GM23338 (cell line): Measurements from ENCODE around the gene NACA2. TPM values are rescaled to one million over a fixed set of nuclear protein-coding genes. Genes with fewer than 3 reads are reported as not detected.
"Not testable (repeated sequence)": the region's sequence is repeated elsewhere in the genome, so short reads cannot be mapped to it uniquely, and the experiment has no call there.

Experiments
- ATAC-seq: fragments of 200-7000 bp; cut with Tn5 transposase; 3 replicates; pipeline ENCODE4 v1.9.1; 2020
- DNase-seq: peaks from one replicate; pipeline ENCODE4 v3.0.0-alpha.2; 2015; ENCODE audit warnings: low spot score
- H2AFZ ChIP-seq: fragments of 200-600 bp; sonication (generic); 2 replicates; pipeline ENCODE4 v1.8.0; 2016; ENCODE audit warnings: antibody characterized with exemption, mild to moderate bottlenecking, moderate library complexity
- H3F3A ChIP-seq: fragments of 200-600 bp; sonication (generic); replicated peaks from 2 replicates; pipeline ENCODE4 v1.8.0; 2017; ENCODE audit warnings: antibody characterized with exemption, mixed run types, low read depth
- H3K27ac ChIP-seq: fragments of 200-600 bp; sonication (generic); 2 replicates; pipeline ENCODE4 v1.6.1; 2016; ENCODE audit warnings: low read depth
- H3K27me3 ChIP-seq: fragments of 200-600 bp; sonication (generic); 2 replicates; pipeline ENCODE4 v1.8.0; 2016; ENCODE audit warnings: mild to moderate bottlenecking, mixed run types, moderate library complexity; ENCODE audit not compliant: insufficient read depth
- H3K36me3 ChIP-seq: fragments of 200-600 bp; sonication (generic); 2 replicates; pipeline ENCODE4 v1.8.0; 2016; ENCODE audit warnings: mild to moderate bottlenecking; ENCODE audit not compliant: insufficient read depth
- H3K4me1 ChIP-seq: fragments of 200-600 bp; sonication (generic); 2 replicates; pipeline ENCODE4 v1.8.0; 2016; ENCODE audit warnings: mild to moderate bottlenecking, moderate library complexity; ENCODE audit not compliant: insufficient read depth
- H3K4me2 ChIP-seq: fragments of 200-600 bp; sonication (generic); 2 replicates; pipeline ENCODE4 v1.7.1; 2017; ENCODE audit warnings: mixed run types
- H3K4me3 ChIP-seq: fragments of 200-600 bp; sonication (generic); 2 replicates; pipeline ENCODE4 v1.6.1; 2016; ENCODE audit warnings: mixed run types
- H3K79me2 ChIP-seq: fragments of 200-600 bp; sonication (generic); replicated peaks from 2 replicates; pipeline ENCODE4 v1.8.0; 2017; ENCODE audit warnings: mild to moderate bottlenecking; ENCODE audit not compliant: insufficient read depth
- H3K9me2 ChIP-seq: fragments of 200-600 bp; sonication (generic); 2 replicates; pipeline ENCODE4 v1.8.0; 2017; ENCODE audit not compliant: insufficient read depth
- H4K20me1 ChIP-seq: fragments of 200-600 bp; sonication (generic); replicated peaks from 2 replicates; pipeline ENCODE4 v1.8.0; 2017; ENCODE audit warnings: mild to moderate bottlenecking; ENCODE audit not compliant: insufficient read depth
- H3K27ac Mint-ChIP-seq: 2 replicates; pipeline ENCODE4 v1.8.0; 2020; ENCODE audit warnings: inconsistent platforms, mild to moderate bottlenecking, moderate library complexity, mixed read lengths
- H3K27me3 Mint-ChIP-seq: 3 replicates; pipeline ENCODE4 v1.8.0; 2022; ENCODE audit warnings: low read depth, mild to moderate bottlenecking, moderate library complexity, mixed read lengths, inconsistent platforms; ENCODE audit not compliant: insufficient read depth, poor library complexity
- H3K36me3 Mint-ChIP-seq: 3 replicates; pipeline ENCODE4 v1.8.0; 2021; ENCODE audit warnings: low read depth, mild to moderate bottlenecking, inconsistent platforms, moderate library complexity, mixed read lengths
- H3K4me1 Mint-ChIP-seq: 3 replicates; pipeline ENCODE4 v1.8.0; 2020; ENCODE audit warnings: mild to moderate bottlenecking, inconsistent platforms, mixed read lengths
- H3K4me3 Mint-ChIP-seq: 3 replicates; pipeline ENCODE4 v1.8.0; 2021; ENCODE audit warnings: moderate library complexity, mild to moderate bottlenecking, inconsistent platforms, mixed read lengths
- H3K9me3 Mint-ChIP-seq: 3 replicates; pipeline ENCODE4 v1.8.0; 2020; ENCODE audit warnings: moderate library complexity, mild to moderate bottlenecking, inconsistent platforms, mixed read lengths
- CREB1 ChIP-seq: fragments of 250-450 bp; sonication (Bioruptor Pico); IDR thresholded peaks from 2 replicates; pipeline ENCODE4 v1.5.0; 2020; ENCODE audit warnings: low read depth, mild to moderate bottlenecking, moderate library complexity
- EZH2phosphoT487 ChIP-seq: fragments of 200-600 bp; sonication (generic); IDR thresholded peaks from one replicate; pipeline ENCODE4 v1.8.1; 2018; ENCODE audit warnings: antibody characterized with exemption; ENCODE audit not compliant: unreplicated experiment
- JUNB ChIP-seq: IDR thresholded peaks from one replicate; pipeline ENCODE4 v1.6.1; 2016; ENCODE audit warnings: antibody characterized with exemption; ENCODE audit not compliant: unreplicated experiment
- polyA plus RNA-seq: library from polyadenylated mRNA; unstranded; fragments of >200 nt; fragmentation: Nextera tagmentation; extraction: Ambion mirVana; gene quantifications from 2 replicates; pipeline ENCODE4 v1.2.1, GENCODE V29; 2016
- total RNA-seq: library from RNA; depleted of rRNA; stranded (reverse); fragments of >200 nt; shearing (Covaris generic); gene quantifications from 2 replicates; pipeline ENCODE4 v1.2.3, GENCODE V29; 2014
- TF ChIP-seq, protein P1 (sequence below): IDR thresholded peaks from one replicate; pipeline ENCODE4 v1.6.1; 2018; ENCODE audit warnings: antibody characterized with exemption; ENCODE audit not compliant: unreplicated experiment
- TF ChIP-seq, protein P2 (sequence below): fragments of 250-450 bp; sonication (Bioruptor Pico); IDR thresholded peaks from 2 replicates; pipeline ENCODE4 v1.5.0; 2020; ENCODE audit warnings: mild to moderate bottlenecking, moderate library complexity

The NACA2 gene
- total and polyA plus RNA-seq, 2 experiments from 2014 or later: 0.65 TPM; not detected in 1

DNA sequence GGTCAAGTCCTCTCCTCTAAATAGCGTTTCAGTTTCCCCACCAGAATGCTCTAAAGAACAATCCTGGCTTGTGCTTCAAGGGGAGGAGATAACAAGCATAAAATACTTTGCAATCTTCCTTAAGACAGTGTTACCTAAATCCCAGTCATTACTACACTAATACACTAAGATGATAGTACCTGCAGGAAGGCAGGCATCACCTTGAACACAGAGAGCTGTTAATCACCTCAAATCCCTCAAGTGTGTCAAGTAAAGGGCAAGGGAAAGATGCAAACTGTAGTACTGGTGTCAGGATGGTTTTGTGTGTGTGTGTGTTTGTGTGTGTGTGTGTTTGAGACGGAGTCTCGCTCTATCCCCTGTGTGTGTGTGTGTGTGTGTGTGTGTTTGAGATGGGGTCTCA is 36.8 kb downstream of the NACA2 start (continued):
- TF ChIP-seq, protein P1, sequence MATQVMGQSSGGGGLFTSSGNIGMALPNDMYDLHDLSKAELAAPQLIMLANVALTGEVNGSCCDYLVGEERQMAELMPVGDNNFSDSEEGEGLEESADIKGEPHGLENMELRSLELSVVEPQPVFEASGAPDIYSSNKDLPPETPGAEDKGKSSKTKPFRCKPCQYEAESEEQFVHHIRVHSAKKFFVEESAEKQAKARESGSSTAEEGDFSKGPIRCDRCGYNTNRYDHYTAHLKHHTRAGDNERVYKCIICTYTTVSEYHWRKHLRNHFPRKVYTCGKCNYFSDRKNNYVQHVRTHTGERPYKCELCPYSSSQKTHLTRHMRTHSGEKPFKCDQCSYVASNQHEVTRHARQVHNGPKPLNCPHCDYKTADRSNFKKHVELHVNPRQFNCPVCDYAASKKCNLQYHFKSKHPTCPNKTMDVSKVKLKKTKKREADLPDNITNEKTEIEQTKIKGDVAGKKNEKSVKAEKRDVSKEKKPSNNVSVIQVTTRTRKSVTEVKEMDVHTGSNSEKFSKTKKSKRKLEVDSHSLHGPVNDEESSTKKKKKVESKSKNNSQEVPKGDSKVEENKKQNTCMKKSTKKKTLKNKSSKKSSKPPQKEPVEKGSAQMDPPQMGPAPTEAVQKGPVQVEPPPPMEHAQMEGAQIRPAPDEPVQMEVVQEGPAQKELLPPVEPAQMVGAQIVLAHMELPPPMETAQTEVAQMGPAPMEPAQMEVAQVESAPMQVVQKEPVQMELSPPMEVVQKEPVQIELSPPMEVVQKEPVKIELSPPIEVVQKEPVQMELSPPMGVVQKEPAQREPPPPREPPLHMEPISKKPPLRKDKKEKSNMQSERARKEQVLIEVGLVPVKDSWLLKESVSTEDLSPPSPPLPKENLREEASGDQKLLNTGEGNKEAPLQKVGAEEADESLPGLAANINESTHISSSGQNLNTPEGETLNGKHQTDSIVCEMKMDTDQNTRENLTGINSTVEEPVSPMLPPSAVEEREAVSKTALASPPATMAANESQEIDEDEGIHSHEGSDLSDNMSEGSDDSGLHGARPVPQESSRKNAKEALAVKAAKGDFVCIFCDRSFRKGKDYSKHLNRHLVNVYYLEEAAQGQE: no peak
- TF ChIP-seq JUNB (no peak), EZH2phosphoT487 (no peak), CREB1 (CRISPR knock-in tag) (no peak)
- TF ChIP-seq, protein P2, sequence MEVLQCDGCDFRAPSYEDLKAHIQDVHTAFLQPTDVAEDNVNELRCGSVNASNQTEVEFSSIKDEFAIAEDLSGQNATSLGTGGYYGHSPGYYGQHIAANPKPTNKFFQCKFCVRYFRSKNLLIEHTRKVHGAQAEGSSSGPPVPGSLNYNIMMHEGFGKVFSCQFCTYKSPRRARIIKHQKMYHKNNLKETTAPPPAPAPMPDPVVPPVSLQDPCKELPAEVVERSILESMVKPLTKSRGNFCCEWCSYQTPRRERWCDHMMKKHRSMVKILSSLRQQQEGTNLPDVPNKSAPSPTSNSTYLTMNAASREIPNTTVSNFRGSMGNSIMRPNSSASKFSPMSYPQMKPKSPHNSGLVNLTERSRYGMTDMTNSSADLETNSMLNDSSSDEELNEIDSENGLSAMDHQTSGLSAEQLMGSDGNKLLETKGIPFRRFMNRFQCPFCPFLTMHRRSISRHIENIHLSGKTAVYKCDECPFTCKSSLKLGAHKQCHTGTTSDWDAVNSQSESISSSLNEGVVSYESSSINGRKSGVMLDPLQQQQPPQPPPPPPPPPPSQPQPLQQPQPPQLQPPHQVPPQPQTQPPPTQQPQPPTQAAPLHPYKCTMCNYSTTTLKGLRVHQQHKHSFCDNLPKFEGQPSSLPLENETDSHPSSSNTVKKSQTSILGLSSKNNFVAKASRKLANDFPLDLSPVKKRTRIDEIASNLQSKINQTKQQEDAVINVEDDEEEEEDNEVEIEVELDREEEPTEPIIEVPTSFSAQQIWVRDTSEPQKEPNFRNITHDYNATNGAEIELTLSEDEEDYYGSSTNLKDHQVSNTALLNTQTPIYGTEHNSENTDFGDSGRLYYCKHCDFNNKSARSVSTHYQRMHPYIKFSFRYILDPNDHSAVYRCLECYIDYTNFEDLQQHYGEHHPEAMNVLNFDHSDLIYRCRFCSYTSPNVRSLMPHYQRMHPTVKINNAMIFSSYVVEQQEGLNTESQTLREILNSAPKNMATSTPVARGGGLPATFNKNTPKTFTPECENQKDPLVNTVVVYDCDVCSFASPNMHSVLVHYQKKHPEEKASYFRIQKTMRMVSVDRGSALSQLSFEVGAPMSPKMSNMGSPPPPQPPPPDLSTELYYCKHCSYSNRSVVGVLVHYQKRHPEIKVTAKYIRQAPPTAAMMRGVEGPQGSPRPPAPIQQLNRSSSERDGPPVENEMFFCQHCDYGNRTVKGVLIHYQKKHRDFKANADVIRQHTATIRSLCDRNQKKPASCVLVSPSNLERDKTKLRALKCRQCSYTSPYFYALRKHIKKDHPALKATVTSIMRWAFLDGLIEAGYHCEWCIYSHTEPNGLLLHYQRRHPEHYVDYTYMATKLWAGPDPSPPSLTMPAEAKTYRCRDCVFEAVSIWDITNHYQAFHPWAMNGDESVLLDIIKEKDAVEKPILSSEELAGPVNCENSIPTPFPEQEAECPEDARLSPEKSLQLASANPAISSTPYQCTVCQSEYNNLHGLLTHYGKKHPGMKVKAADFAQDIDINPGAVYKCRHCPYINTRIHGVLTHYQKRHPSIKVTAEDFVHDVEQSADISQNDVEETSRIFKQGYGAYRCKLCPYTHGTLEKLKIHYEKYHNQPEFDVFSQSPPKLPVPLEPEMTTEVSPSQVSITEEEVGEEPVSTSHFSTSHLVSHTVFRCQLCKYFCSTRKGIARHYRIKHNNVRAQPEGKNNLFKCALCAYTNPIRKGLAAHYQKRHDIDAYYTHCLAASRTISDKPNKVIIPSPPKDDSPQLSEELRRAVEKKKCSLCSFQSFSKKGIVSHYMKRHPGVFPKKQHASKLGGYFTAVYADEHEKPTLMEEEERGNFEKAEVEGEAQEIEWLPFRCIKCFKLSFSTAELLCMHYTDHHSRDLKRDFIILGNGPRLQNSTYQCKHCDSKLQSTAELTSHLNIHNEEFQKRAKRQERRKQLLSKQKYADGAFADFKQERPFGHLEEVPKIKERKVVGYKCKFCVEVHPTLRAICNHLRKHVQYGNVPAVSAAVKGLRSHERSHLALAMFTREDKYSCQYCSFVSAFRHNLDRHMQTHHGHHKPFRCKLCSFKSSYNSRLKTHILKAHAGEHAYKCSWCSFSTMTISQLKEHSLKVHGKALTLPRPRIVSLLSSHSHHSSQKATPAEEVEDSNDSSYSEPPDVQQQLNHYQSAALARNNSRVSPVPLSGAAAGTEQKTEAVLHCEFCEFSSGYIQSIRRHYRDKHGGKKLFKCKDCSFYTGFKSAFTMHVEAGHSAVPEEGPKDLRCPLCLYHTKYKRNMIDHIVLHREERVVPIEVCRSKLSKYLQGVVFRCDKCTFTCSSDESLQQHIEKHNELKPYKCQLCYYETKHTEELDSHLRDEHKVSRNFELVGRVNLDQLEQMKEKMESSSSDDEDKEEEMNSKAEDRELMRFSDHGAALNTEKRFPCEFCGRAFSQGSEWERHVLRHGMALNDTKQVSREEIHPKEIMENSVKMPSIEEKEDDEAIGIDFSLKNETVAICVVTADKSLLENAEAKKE (CRISPR knock-in tag): no peak

DNA sequence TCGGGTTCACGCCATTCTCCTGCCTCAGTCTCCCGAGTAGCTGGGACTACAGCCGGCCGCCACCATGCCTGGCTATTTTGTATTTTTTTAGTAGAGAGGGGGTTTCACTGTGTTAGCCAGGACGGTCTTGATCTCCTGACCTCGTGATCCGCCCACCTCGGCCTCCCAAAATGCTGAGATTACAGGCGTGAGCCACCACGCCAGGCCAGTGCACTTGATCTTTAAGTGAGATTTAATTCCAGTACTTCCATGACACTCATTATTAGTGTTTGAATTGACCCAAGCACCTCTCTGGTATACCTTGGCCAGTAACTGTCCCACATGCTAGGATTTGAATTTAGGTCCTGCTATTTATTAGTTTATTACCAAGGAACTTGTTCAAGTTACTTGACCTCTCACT is 38.5 kb downstream of the NACA2 start:
- H3K4me1 Mint-ChIP-seq, H3F3A ChIP-seq, H3K36me3 ChIP-seq, H3K27ac ChIP-seq, H3K4me3 Mint-ChIP-seq, ATAC-seq, H3K4me2 ChIP-seq, H3K9me3 Mint-ChIP-seq, H3K9me2 ChIP-seq, H3K4me1 ChIP-seq, H4K20me1 ChIP-seq, H3K79me2 ChIP-seq, DNase-seq, H3K36me3 Mint-ChIP-seq, H3K27me3 ChIP-seq, H3K27ac Mint-ChIP-seq, H3K4me3 ChIP-seq, H2AFZ ChIP-seq, H3K27me3 Mint-ChIP-seq: not testable (repeated sequence)
